Progenitor cell of endocrine pancreas (in vitro differentiated cells): Measurements from ENCODE around the gene LDLRAD4. TPM values are rescaled to one million over a fixed set of nuclear protein-coding genes. Genes with fewer than 3 reads are reported as not detected.

ENCODE experiments used
- DNase-seq: peaks from one replicate; pipeline ENCODE4 v3.0.0; 2021; ENCODE audit warnings: low spot score; ENCODE audit not compliant: unreplicated experiment
- H3K27ac Mint-ChIP-seq: 2 replicates; pipeline ENCODE4 v1.8.0; 2021; ENCODE audit warnings: mild to moderate bottlenecking, moderate library complexity, mixed read lengths
- H3K27me3 Mint-ChIP-seq: 2 replicates; pipeline ENCODE4 v1.8.0; 2021; ENCODE audit warnings: mixed read lengths
- H3K36me3 Mint-ChIP-seq: 2 replicates; pipeline ENCODE4 v1.8.0; 2022; ENCODE audit warnings: mixed read lengths; ENCODE audit not compliant: insufficient read depth
- H3K4me1 Mint-ChIP-seq: 2 replicates; pipeline ENCODE4 v1.8.0; 2021; ENCODE audit warnings: low read depth, mixed read lengths
- H3K4me3 Mint-ChIP-seq: 2 replicates; pipeline ENCODE4 v1.8.0; 2021; ENCODE audit warnings: low read depth, mild to moderate bottlenecking, moderate library complexity, mixed read lengths
- H3K9me3 Mint-ChIP-seq: 2 replicates; pipeline ENCODE4 v1.8.0; 2021; ENCODE audit warnings: low read depth, mixed read lengths
- CTCF ChIP-seq: fragments of 200-600 bp; sonication (generic); IDR thresholded peaks from one replicate; pipeline ENCODE4 v1.5.0; 2021; ENCODE audit warnings: antibody characterized with exemption, mild to moderate bottlenecking; ENCODE audit not compliant: unreplicated experiment
- total RNA-seq: library from RNA; stranded (reverse); gene quantifications from 2 replicates; pipeline ENCODE4 v1.2.1, GENCODE V29; 2021

LDLRAD4 gene
- total RNA-seq, 1 donor from 2014 or later = 3.8 TPM

GRCh38 chr18:13528739-13529392 lies 310.3 kb downstream of the LDLRAD4 start:
- Mint-ChIP-seq H3K9me3 (no peaks in the 10 kb centered on the region), H3K4me1 (no peaks in the 10 kb centered on the region), H3K36me3 (no peaks in the 10 kb centered on the region), H3K27me3 (no peaks in the 10 kb centered on the region), H3K27ac (no peak overlapping the region), H3K4me3 (no peak overlapping the region)
- no peak for TF ChIP-seq CTCF
- no peak for DNase-seq

- no peak overlapping the region for H3K4me3 Mint-ChIP-seq
- DNase-seq = no peak
- H3K36me3 Mint-ChIP-seq = no peaks in the 10 kb centered on the region
- no peaks in the 10 kb centered on the region for H3K9me3 Mint-ChIP-seq
- no peaks in the 10 kb centered on the region for H3K4me1 Mint-ChIP-seq
- no peak for TF ChIP-seq CTCF
- H3K27me3 Mint-ChIP-seq = no peaks in the 10 kb centered on the region
- no peak overlapping the region for H3K27ac Mint-ChIP-seq
These were observed 311.7 kb downstream of the LDLRAD4 start for GRCh38 chr18:13530033-13530878.

DNA sequence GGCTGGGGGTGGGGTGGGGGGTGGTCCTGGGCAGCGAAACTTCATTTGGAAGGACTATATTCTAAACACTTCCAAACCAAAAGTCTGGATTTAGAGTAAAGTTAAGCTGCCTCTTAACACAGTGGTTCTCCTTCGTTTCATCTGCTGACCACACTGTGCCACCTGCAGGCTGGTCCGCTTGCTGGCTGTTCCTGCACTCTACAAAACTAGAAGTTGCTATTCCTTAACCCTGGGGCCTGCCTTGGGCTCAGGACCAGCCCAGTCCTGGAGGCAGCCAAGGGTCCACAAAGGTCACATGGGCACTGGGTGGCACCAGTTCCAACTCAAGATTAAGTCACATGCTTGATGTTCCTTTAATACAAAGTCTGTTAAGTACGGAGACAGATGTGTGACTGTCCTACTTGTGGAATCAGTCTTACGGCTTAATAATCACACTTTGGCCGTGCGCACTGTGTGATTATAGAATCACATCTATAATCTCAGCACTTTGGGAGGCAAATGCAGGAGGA lies 312.4 kb downstream of the LDLRAD4 start:
- H3K9me3 Mint-ChIP-seq = no peaks in the 10 kb centered on the region
- DNase-seq = no peak
- H3K4me1 Mint-ChIP-seq = no peaks in the 10 kb centered on the region
- TF ChIP-seq CTCF = peak; percentile 43
- H3K27ac Mint-ChIP-seq = no peak overlapping the region
- H3K36me3 Mint-ChIP-seq = no peaks in the 10 kb centered on the region
- H3K4me3 Mint-ChIP-seq = no peak overlapping the region
- H3K27me3 Mint-ChIP-seq = no peaks in the 10 kb centered on the region

DNA sequence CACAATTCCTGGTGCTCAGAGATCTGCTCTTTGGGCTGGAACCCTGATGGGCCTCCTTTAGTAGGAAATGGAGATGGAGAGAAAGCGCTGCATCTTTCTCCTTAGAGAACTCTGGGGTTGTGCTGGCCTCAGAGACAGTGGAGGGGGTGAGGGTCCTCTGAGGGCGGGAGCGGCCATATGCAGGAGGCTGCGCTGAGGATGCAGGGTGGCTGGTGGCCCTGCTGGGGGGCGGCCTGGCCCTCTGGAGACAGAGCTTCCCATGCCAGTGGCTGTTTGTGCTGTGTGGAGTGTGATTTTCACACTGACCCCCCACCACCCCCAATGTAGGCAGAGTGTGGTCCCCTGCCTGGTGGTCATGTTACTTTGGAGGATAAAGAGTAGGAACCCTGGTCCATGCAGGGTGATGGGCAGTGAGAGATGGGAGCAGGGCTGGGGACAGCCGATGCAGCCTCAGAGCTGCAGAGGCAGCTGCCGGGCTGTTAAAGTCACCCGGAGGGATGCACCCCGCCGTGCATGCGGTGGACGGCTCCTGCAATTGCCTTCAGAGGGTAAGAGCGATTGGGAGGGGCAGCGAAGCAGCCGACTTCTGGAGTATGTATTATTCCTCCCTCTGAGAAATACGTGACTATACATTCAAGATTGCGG lies 313.2 kb downstream of the LDLRAD4 start:
- no peak for TF ChIP-seq CTCF
- no peak overlapping the region for H3K4me3 Mint-ChIP-seq
- no peak for DNase-seq
- H3K9me3 Mint-ChIP-seq = no peaks in the 10 kb centered on the region
- no peaks in the 10 kb centered on the region for H3K27me3 Mint-ChIP-seq
- no peaks in the 10 kb centered on the region for H3K4me1 Mint-ChIP-seq
- no peaks in the 10 kb centered on the region for H3K36me3 Mint-ChIP-seq
- no peak overlapping the region for H3K27ac Mint-ChIP-seq

GRCh38 chr18:13532406-13533075 lies 314.0 kb downstream of the LDLRAD4 start:
- Mint-ChIP-seq H3K36me3 (no peaks in the 10 kb centered on the region), H3K4me3 (no peak overlapping the region), H3K27me3 (no peaks in the 10 kb centered on the region), H3K27ac (no peak overlapping the region), H3K9me3 (no peaks in the 10 kb centered on the region), H3K4me1 (no peaks in the 10 kb centered on the region)
- no peak for DNase-seq
- no peak for TF ChIP-seq CTCF
